Right lobe of liver (tissue), 6 donors: ENCODE results near the gene AKAP13. TPM values are rescaled to one million over a fixed set of nuclear protein-coding genes. Genes with fewer than 3 reads are reported as not detected.

Experiments used
- ATAC-seq, 4 donors: fragments of 200-7000 bp; cut with Tn5 transposase; one replicate each; pipeline ENCODE4 v1.9.1; 2020; ENCODE audit warnings: mild to moderate bottlenecking in 4 of 4, moderate library complexity in 4 of 4
- DNase-seq, 3 donors: peaks; one replicate each; pipeline ENCODE4 v3.0.0-alpha.2; 2020
- H3K27ac ChIP-seq, 3 donors: fragments of 200-600 bp; one replicate each; pipeline ENCODE4 v1.8.0; 2022
- H3K27me3 ChIP-seq, 2 donors: fragments of 200-600 bp; one replicate each; pipeline ENCODE4 v1.8.0; 2022
- H3K36me3 ChIP-seq, 4 donors: fragments of 200-600 bp; sonication (generic) in 1 of 4; one replicate each; pipeline versions ENCODE4 v1.5.1 to v1.8.0; 2017 to 2022; ENCODE audit warnings: control low read depth in 1 of 4
- H3K4me1 ChIP-seq, 4 donors: fragments of 200-600 bp; sonication (generic) in 1 of 4; one replicate each; pipeline versions ENCODE4 v1.5.1 to v1.8.0; 2017 to 2022; ENCODE audit warnings: control low read depth in 1 of 4
- H3K4me3 ChIP-seq, 3 donors: fragments of 200-600 bp; one replicate each; pipeline ENCODE4 v1.8.0; 2022
- H3K9me3 ChIP-seq, 4 donors: fragments of 200-600 bp; sonication (generic) in 1 of 4; one replicate each; pipeline versions ENCODE4 v1.5.1 to v1.8.0; 2017 to 2022; ENCODE audit warnings: control low read depth in 1 of 4
- CTCF ChIP-seq, 4 donors: fragments of 200-600 bp in 3 of 4; fragments of 450-650 bp in 1 of 4; IDR thresholded peaks; one replicate each; pipeline versions ENCODE4 v1.5.1 to v1.8.0; 2016 to 2022; ENCODE audit warnings: antibody characterized with exemption in 4 of 4, mild to moderate bottlenecking in 2 of 4
- POLR2A ChIP-seq: fragments of 450-650 bp; IDR thresholded peaks from one replicate; pipeline ENCODE4 v1.6.1; 2017; ENCODE audit warnings: antibody characterized with exemption, mild to moderate bottlenecking
- WGBS: methylation state at CpG from one replicate; pipeline ENCODE4 v1.1.6; 2018; ENCODE audit warnings: low coverage, low lambda C conversion rate; ENCODE audit not compliant: insufficient coverage; ENCODE audit errors: missing lambda C conversion rate; 5-methylcytosine and 5-hydroxymethylcytosine counted together
- intact Hi-C, 2 donors: fragments of 100-400 bp; cut with DNase I; formaldehyde crosslinking; loops; one replicate each; pipeline versions ENCODE4 v1.11.2 to v1.14.1; 2022
- total RNA-seq, 6 experiments: library from RNA; depleted of rRNA in 2 of 6; stranded (reverse); fragments of >200 nt in 2 of 6; fragmentation: NEBNext Ultra II Directional in 3 of 6; extraction: Animal tissue kit (Norgen Biotek cat#: 25700) in 3 of 6; gene quantifications; one replicate each; pipeline versions ENCODE4 v1.1.0 to v1.2.4, GENCODE V29; 2016 to 2023
- donor health status: DM: no; HTN: yes; CAD: no.
- donor health status: DM: no; HTN: no; CAD: no.
- donor health status: DM: no; HTN: no; CAD: no.
- donor health status: DM: no; HTN: yes; CAD: no.
- donor health status: DM: no; HTN: yes; CAD: no.

The AKAP13 gene
- total RNA-seq, 6 experiments from 2014 or later, result 50.1 to 73.1 (median 63.9) TPM

- no peaks in the 10 kb centered on the region for H3K36me3 ChIP-seq
- H3K9me3 ChIP-seq, result no peaks in the 10 kb centered on the region
- no peak for ATAC-seq
- DNase-seq, result no peak
- no peak overlapping the region for H3K4me3 ChIP-seq
- no peak overlapping the region for H3K27ac ChIP-seq
- H3K27me3 ChIP-seq, result no peaks in the 10 kb centered on the region
- intact Hi-C loops, result no loop called here
- H3K4me1 ChIP-seq, result peaks cover 0 to 5% (median 0%) of the 10 kb centered on the region in 4 donors
- WGBS, result 82% methylated on average over 6 of the region's 8 CpGs
- TF ChIP-seq CTCF (IDR thresholded peaks at IDR 0.05), result no peak
- TF ChIP-seq POLR2A, result no peak
Measured at GRCh38 chr15:85457392-85457968, 77.1 kb downstream of the AKAP13 start.

GRCh38 chr15:85458764-85459163, 78.4 kb downstream of the AKAP13 start:
- no peak overlapping the region for H3K27ac ChIP-seq
- intact Hi-C loops, result no loop called here
- H3K36me3 ChIP-seq, result no peaks in the 10 kb centered on the region
- WGBS, result 66% methylated on average over 2 of the region's 2 CpGs
- H3K9me3 ChIP-seq, result no peaks in the 10 kb centered on the region
- peaks cover 0 to 5% (median 0%) of the 10 kb centered on the region in 4 donors for H3K4me1 ChIP-seq
- H3K4me3 ChIP-seq, result no peak overlapping the region
- TF ChIP-seq CTCF (IDR thresholded peaks at IDR 0.05) (no peak), POLR2A (no peak)
- H3K27me3 ChIP-seq, result no peaks in the 10 kb centered on the region
- DNase-seq (no peak), ATAC-seq (no peak)

- Histone ChIP-seq H3K4me1 (no peaks in the 10 kb centered on the region), H3K36me3 (no peaks in the 10 kb centered on the region), H3K4me3 (no peak overlapping the region), H3K9me3 (no peaks in the 10 kb centered on the region), H3K27ac (no peak overlapping the region), H3K27me3 (no peaks in the 10 kb centered on the region)
- DNase-seq (no peak), ATAC-seq (no peak)
- TF ChIP-seq CTCF (IDR thresholded peaks at IDR 0.05), result no peak
- no peak for TF ChIP-seq POLR2A
- intact Hi-C loops, result no loop called here
Measured at GRCh38 chr15:85462029-85462428, 81.6 kb downstream of the AKAP13 start.

- Histone ChIP-seq H3K9me3 (no peaks in the 10 kb centered on the region), H3K27me3 (no peaks in the 10 kb centered on the region), H3K36me3 (no peaks in the 10 kb centered on the region), H3K27ac (no peak overlapping the region), H3K4me3 (no peak overlapping the region), H3K4me1 (no peaks in the 10 kb centered on the region)
- WGBS, result 87% methylated on average over 3 of the region's 4 CpGs
- no peak for DNase-seq
- ATAC-seq, result no peak
- intact Hi-C loops, result no loop called here
- TF ChIP-seq CTCF (IDR thresholded peaks at IDR 0.05) (no peak), POLR2A (no peak)
Measured at GRCh38 chr15:85463276-85463892, 83.0 kb downstream of the AKAP13 start.
